Liver (tissue), 9 donors: Measurements from ENCODE around the gene STAG3. TPM values are rescaled to one million over a fixed set of nuclear protein-coding genes. Genes with fewer than 3 reads are reported as not detected.
"Not testable (repeated sequence)": the region's sequence is repeated elsewhere in the genome, so short reads cannot be mapped to it uniquely, and the experiment has no call there.

Experiments used
- DNase-seq: peaks from one replicate; pipeline ENCODE4 v3.0.0-alpha.2; 2017; ENCODE audit warnings: low spot score
- H3K27ac ChIP-seq, 2 donors: one replicate each; pipeline ENCODE4 v1.7.0; 2013; ENCODE audit warnings: inconsistent platforms in 2 of 2, low read length in 2 of 2, control low read depth in 1 of 2, low read depth in 1 of 2, mild to moderate bottlenecking in 1 of 2
- H3K27me3 ChIP-seq, 4 donors: one replicate each; pipeline versions ENCODE4 v1.6.1 to v1.7.0; 2013; ENCODE audit warnings: low read length in 3 of 4, inconsistent platforms in 1 of 4, mild to moderate bottlenecking in 1 of 4, moderate library complexity in 1 of 4; ENCODE audit not compliant: control insufficient read depth in 4 of 4, insufficient read depth in 4 of 4
- H3K36me3 ChIP-seq, 4 donors: one replicate each; pipeline versions ENCODE4 v1.6.1 to v1.7.0; 2013; ENCODE audit warnings: low read length in 3 of 4, mild to moderate bottlenecking in 3 of 4, low read depth in 1 of 4, moderate library complexity in 1 of 4; ENCODE audit not compliant: control insufficient read depth in 4 of 4, insufficient read depth in 3 of 4
- H3K4me1 ChIP-seq, 4 donors: one replicate each; pipeline versions ENCODE4 v1.6.1 to v1.7.0; 2013; ENCODE audit warnings: low read length in 3 of 4, mild to moderate bottlenecking in 3 of 4, moderate library complexity in 1 of 4; ENCODE audit not compliant: control insufficient read depth in 4 of 4, insufficient read depth in 4 of 4
- H3K4me3 ChIP-seq, 3 donors: one replicate each; pipeline versions ENCODE4 v1.6.1 to v1.7.0; 2013; ENCODE audit warnings: low read length in 3 of 3, control low read depth in 1 of 3, low read depth in 1 of 3, mild to moderate bottlenecking in 1 of 3
- H3K9ac ChIP-seq, 2 donors: one replicate each; pipeline ENCODE4 v1.7.0; 2013; ENCODE audit warnings: low read length in 2 of 2, mild to moderate bottlenecking in 2 of 2, moderate library complexity in 2 of 2, control low read depth in 1 of 2, low read depth in 1 of 2
- H3K9me3 ChIP-seq, 4 donors: one replicate each; pipeline versions ENCODE4 v1.6.1 to v1.7.0; 2013; ENCODE audit warnings: low read length in 3 of 4; ENCODE audit not compliant: control insufficient read depth in 4 of 4
- CTCF ChIP-seq: fragments of 150-350 bp; IDR thresholded peaks from 2 replicates; pipeline ENCODE4 v1.5.1; 2017; ENCODE audit warnings: improper control_type of control experiment, low read depth, low read length; ENCODE audit not compliant: missing input control
- EGR1 ChIP-seq, 2 donors: IDR thresholded peaks; 2 replicates each; pipeline ENCODE4 v1.6.1; 2016 to 2018; ENCODE audit warnings: antibody characterized with exemption in 2 of 2, low read depth in 2 of 2
- HNF4A ChIP-seq, 2 donors: conservative IDR thresholded peaks; 2 replicates each; pipeline ENCODE4 v1.6.1; 2016; ENCODE audit warnings: antibody characterized with exemption in 2 of 2, mild to moderate bottlenecking in 2 of 2
- MAX ChIP-seq: IDR thresholded peaks from 2 replicates; pipeline ENCODE4 v1.6.1; 2016; ENCODE audit warnings: antibody characterized with exemption
- REST ChIP-seq: IDR thresholded peaks from 2 replicates; pipeline ENCODE4 v1.6.1; 2016; ENCODE audit warnings: antibody characterized with exemption, mild to moderate bottlenecking
- RXRA ChIP-seq, 2 donors: IDR thresholded peaks; 2 replicates each; pipeline ENCODE4 v1.6.1; 2017 to 2018; ENCODE audit warnings: antibody characterized with exemption in 2 of 2, mild to moderate bottlenecking in 1 of 2
- SP1 ChIP-seq: IDR thresholded peaks from 2 replicates; pipeline ENCODE4 v1.6.1; 2018; ENCODE audit warnings: antibody characterized with exemption, mild to moderate bottlenecking
- YY1 ChIP-seq: IDR thresholded peaks from 2 replicates; pipeline ENCODE4 v1.6.1; 2016; ENCODE audit warnings: antibody characterized with exemption, mild to moderate bottlenecking
- ZBTB33 ChIP-seq: IDR thresholded peaks from 2 replicates; pipeline ENCODE4 v1.6.1; 2016; ENCODE audit warnings: antibody characterized with exemption
- WGBS: extraction: QIAGEN DNeasy Blood & Tissue Kit; methylation state at CpG from one replicate; pipeline ENCODE4 v1.1.7; 2013; 5-methylcytosine and 5-hydroxymethylcytosine counted together
- polyA plus RNA-seq, 2 donors: library from polyadenylated mRNA; stranded (reverse) in 1 of 2; unstranded in 1 of 2; fragments of 200-250 nt in 1 of 2; fragments of >200 nt in 1 of 2; fragmentation: Nextera tagmentation in 1 of 2; extraction: Ambion mirVana in 1 of 2; gene quantifications; one replicate each; pipeline versions ENCODE4 v1.2.1 to v1.2.3, GENCODE V29; 2013 to 2015
- total RNA-seq, 2 donors: library from RNA; depleted of rRNA; stranded (reverse); fragments of >200 nt; gene quantifications; one replicate each; pipeline ENCODE4 v1.2.3, GENCODE V29; 2014
- donor health status: healthy.
- donor health status: healthy.
- donor health status: healthy.
- donor health status: healthy.
- donor health status: healthy.

The STAG3 gene
- total and polyA plus RNA-seq, 4 donors: 0.28 to 7.0 (median 3.2) TPM

DNA sequence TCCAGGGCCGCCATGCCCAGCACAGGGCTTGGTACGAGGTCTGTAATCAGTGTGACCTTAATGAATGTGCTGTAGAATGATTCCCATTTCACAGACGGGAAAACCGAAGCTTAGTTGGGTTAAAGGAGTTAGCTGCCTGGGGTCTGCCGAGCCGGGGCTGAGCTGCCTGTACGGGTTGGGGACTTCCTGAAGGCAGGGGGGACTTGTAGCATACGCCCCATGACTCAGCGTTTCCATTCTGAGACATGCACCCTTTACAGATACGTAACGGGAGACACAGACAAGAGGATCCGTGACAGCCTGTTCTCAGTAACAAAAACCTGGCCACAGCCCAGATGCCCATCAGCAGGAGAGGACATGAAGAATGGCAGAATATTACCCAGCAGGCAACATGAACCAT is 65.7 kb downstream of the STAG3 start:
- not testable (repeated sequence) for H3K27ac ChIP-seq, H3K4me1 ChIP-seq, H3K36me3 ChIP-seq, H3K9ac ChIP-seq, H3K9me3 ChIP-seq, H3K27me3 ChIP-seq, H3K4me3 ChIP-seq, DNase-seq
- 81% methylated on average over 12 of the region's 12 CpGs for WGBS

- not testable (repeated sequence) for H3K4me1 ChIP-seq, DNase-seq, H3K27ac ChIP-seq, H3K27me3 ChIP-seq, H3K4me3 ChIP-seq, H3K36me3 ChIP-seq, H3K9me3 ChIP-seq, H3K9ac ChIP-seq
- WGBS: 78% methylated on average over 9 of the region's 9 CpGs
Observed at GRCh38 chr7:100244988-100245605, 67.4 kb downstream of the STAG3 start.

DNA sequence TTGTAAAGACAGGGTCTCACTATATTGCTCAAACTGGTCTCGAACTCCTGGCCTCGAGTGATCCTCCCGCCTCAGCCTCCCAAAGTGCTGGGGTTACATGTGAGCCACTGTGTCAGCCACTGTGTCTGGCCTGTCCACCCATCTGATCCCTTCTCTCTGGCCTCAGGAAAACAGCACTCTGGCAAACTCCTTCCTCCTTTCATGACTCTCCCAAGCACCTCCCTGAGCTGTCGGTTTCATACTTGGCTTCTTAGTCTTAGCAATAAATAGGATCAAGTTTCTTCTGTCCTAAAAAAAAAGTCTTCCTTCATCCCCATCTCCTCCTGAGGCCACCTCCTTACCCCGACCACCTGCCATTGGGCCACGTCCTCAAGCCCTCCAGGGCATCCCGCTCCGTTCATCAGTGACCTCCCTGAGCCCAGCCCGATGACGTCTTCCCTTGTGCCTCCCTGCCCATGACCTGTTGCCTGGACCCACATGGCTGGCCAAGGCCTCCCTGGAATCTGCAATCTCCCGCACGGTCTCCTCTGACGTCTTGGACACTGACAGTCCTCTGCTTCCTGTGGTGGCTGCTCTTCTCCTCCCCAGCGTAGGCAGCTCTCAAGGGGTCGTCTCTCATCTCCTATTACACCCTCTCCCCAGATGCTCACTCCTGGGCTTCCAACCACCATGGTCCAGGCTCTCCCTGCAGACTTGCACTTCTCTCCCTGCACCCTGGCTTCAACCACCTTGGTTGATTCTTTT is 68.6 kb downstream of the STAG3 start:
- 89% methylated on average over 15 of the region's 15 CpGs for WGBS
- H3K36me3 ChIP-seq, DNase-seq, H3K4me1 ChIP-seq, H3K27me3 ChIP-seq, H3K4me3 ChIP-seq, H3K9ac ChIP-seq, H3K9me3 ChIP-seq, H3K27ac ChIP-seq: not testable (repeated sequence)

DNA sequence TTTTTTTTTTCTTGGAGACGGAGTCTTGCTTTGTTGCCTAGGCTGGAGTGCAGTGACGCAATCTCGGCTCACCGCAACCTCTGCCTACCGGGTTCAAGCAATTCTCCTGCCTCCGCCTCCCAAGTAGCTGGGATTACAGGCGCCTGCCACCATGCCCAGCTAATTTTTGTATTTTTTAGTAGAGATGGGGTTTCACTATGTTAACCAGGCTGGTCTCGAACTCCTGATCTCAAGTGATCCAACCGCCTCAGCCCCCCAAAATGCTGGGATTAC is 69.1 kb downstream of the STAG3 start:
- H3K36me3 ChIP-seq, H3K4me1 ChIP-seq, H3K9ac ChIP-seq, DNase-seq, H3K27ac ChIP-seq, H3K9me3 ChIP-seq, H3K4me3 ChIP-seq, H3K27me3 ChIP-seq: not testable (repeated sequence)
- 93% methylated on average over 9 of the region's 9 CpGs for WGBS

DNA sequence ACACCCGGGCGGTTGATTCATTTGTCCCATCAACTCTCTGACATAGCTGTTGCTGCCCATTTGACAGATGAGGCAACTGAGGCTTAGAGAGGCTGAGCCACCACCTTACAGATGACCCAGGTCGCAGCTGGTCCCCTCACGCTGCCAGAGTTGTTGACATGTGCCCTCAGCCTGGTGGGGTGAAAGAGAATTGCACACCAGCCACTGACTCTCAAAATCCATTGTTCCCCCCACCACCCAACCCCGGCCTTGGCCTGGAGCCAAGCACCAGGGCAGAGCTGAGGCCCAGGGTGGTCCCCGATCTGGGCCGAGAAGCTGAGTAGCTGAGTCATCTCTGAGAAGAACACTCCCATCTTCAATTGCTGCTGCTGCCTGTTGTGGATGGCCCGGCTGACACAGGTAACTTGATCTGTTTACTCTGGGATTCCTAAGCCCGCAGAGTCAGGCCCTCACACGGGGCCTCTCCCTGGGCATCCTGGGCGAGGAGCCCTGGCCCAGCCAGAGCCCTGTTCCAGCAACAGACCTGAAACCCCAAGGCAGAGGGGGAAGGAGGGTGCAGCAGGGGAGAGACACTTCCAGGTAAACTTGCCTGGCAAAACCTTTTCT is 69.5 kb downstream of the STAG3 start:
- Histone ChIP-seq H3K27me3 (no peaks in the 10 kb centered on the region), H3K27ac (no peak overlapping the region), H3K4me1 (no peaks in the 10 kb centered on the region), H3K36me3 (no peaks in the 10 kb centered on the region), H3K9ac (no peak overlapping the region), H3K4me3 (no peak overlapping the region), H3K9me3 (no peaks in the 10 kb centered on the region)
- DNase-seq: peak; percentile 38
- WGBS: 61% methylated on average over 11 of the region's 11 CpGs
- TF ChIP-seq YY1: no peak
- no peak for TF ChIP-seq EGR1 (IDR thresholded peaks at IDR 0.05; ENCODE audit: low read depth in 2 of 2)
- no peak for TF ChIP-seq RXRA (IDR thresholded peaks at IDR 0.05)
- TF ChIP-seq SP1: no peak
- TF ChIP-seq ZBTB33: no peak
- TF ChIP-seq CTCF: no peak
- no peak for TF ChIP-seq MAX
- TF ChIP-seq REST: no peak
- TF ChIP-seq HNF4A (conservative IDR thresholded peaks at IDR 0.05): no peak
